ENCODE data around the gene TMEM200C.

- TF ChIP-seq POLR2AphosphoS5 (IDR thresholded peaks at IDR 0.05; ENCODE audit: low read depth) (no peak), CTCF (IDR thresholded peaks at IDR 0.05; ENCODE audit: insufficient read depth, low read length) (peak; percentile 78)
These were observed 27.0 kb downstream of the TMEM200C start for GRCh38 chr18:5868218-5868854.

All from HL-60 (cell line).